SHP77 treated with DMSO at 0.1 percent for 48 hours (cell line): Measurements from ENCODE around the gene MRPL36.
"Not testable (repeated sequence)": the region's sequence is repeated elsewhere in the genome, so short reads cannot be mapped to it uniquely, and the experiment has no call there.

Source experiments
- DNase-seq: peaks from one replicate; lab custom pipeline; 2025; lab: John Stamatoyannopoulos, UW

The MRPL36 gene

GRCh38 chr5:1832511-1833250, 33.0 kb upstream of the MRPL36 start:
- no peak for DNase-seq

- no peak for DNase-seq
Measured at GRCh38 chr5:1831677-1832313, 32.2 kb upstream of the MRPL36 start.

GRCh38 chr5:1831257-1831656, 31.6 kb upstream of the MRPL36 start:
- no peak for DNase-seq

- no peak for DNase-seq
Measured at GRCh38 chr5:1830571-1831228, 31.1 kb upstream of the MRPL36 start.

DNA sequence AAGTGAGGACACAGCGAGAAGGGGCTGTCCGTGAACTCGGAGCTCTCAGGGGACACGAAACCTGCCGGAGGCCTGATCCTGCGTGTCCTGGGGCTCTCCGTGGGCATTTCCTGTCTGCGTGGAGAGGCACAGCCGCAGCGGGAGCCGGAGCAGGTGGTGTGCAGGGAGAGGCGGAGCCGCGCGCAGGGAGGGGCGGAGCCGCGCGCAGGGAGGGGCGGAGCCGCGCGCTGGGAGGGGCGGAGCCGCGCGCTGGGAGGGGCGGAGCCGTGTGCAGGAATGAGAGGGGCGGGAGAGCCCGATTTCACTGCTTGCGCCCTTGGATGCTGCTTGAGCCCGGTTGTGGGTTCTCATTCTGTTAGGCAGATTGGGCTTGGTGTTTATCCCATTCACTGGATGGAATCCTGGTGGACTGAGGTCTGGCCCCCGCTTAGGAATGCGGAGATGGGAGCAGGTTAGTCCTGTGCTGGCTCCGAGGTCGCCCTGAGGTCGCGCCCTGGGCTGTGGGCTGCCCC, 28.3 kb upstream of the MRPL36 start:
- no peak for DNase-seq

- DNase-seq, result no peak
Measured at GRCh38 chr5:1827025-1827885, 27.6 kb upstream of the MRPL36 start.

DNA sequence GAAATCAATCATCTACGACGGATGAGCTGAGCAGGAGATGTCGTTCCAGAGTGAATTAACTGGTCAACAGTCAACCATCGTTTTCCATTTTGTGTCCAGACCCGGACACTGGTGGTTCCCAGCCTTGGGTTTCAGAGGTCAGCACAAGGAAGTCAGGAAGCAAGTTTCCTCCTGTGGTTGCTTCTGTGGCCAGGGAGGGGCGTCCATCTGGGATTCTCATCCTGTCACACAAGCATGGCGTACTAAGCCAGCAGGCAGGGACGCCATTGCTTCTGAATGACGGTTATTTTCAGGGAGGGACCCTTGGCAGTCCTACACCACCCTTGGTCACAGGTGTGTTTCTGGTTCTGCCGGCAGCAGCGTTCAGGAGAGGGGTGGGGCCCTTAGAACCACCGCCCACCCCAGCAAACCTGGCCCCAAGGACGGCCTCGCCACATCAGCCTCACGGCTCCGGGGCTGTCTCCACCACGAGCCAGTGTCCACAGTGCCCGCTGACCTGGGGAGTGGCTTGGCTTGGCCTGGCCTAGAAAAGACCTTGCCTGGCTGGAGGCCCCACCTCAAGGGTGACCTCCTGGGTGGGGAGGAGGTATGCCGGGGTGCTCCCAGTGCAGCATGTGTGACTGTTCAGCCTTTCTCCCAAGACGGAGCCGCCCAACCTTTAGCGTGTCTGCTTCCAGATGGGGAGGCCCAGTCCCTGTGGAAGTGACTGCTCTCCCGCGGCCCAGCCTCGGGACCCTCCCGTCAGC, 26.8 kb upstream of the MRPL36 start:
- DNase-seq, result no peak

GRCh38 chr5:1824903-1825841, 25.5 kb upstream of the MRPL36 start:
- no peak for DNase-seq

GRCh38 chr5:1824109-1824821, 24.6 kb upstream of the MRPL36 start:
- DNase-seq, result no peak

DNA sequence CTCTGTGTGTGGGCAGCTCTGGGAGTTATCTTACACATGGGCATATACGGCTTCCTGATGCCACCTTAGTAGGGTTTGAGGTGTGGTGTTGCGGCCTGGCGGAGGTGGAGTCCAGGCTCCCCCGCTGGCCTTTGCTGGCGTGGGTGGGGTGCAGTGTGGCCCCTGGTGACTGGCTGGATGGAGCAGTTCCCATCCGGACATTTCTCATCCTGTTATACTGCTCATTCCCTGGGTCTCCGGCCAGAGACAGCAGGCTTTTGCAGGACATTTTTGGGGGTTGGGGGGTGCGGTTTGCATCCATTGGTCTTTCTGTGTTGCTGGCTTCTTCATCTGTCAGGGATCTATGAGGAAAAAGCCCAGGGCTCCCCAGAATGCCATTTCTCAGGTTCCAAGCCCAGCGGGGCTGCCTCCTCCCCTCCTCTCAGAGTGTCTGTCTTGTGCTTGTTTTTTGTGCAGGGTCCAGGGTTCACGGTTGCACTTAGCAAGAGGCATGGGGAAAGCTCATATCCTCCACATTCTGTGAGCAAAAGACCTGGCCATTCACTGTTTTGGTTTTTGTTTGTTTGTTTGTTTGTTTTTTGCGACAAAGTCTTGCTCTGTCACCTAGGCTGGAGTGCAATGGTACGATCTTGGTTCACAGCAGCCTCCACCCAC, 23.9 kb upstream of the MRPL36 start:
- DNase-seq, result no peak

GRCh38 chr5:1821862-1822261, 22.2 kb upstream of the MRPL36 start:
- DNase-seq, result no peak

DNA sequence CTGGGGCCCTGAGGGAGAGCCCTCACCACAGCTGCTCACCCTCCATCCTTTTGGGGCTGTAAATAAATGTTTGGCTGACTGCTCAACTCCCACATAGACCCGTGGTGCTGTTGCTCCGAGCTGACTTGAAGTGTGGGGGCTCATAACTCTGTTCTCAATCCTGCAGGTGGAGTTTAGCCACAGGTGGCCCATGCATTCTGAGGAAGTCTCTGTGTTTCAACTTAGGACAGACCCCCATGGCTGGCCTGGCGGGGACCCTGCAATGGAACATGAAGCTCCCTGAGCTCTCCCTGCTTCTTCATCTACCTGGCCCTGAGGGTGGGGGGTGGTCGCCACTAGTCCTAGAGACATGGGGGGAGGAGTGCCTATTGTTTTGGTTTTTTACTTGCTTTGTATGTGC, 21.3 kb upstream of the MRPL36 start:
- DNase-seq, result no peak

GRCh38 chr5:1820381-1820780, 20.7 kb upstream of the MRPL36 start:
- no peak for DNase-seq

- DNase-seq, result no peak
Measured at GRCh38 chr5:1819458-1819857, 19.8 kb upstream of the MRPL36 start.

- DNase-seq, result no peak
Measured at GRCh38 chr5:1818784-1819183, 19.1 kb upstream of the MRPL36 start.

DNA sequence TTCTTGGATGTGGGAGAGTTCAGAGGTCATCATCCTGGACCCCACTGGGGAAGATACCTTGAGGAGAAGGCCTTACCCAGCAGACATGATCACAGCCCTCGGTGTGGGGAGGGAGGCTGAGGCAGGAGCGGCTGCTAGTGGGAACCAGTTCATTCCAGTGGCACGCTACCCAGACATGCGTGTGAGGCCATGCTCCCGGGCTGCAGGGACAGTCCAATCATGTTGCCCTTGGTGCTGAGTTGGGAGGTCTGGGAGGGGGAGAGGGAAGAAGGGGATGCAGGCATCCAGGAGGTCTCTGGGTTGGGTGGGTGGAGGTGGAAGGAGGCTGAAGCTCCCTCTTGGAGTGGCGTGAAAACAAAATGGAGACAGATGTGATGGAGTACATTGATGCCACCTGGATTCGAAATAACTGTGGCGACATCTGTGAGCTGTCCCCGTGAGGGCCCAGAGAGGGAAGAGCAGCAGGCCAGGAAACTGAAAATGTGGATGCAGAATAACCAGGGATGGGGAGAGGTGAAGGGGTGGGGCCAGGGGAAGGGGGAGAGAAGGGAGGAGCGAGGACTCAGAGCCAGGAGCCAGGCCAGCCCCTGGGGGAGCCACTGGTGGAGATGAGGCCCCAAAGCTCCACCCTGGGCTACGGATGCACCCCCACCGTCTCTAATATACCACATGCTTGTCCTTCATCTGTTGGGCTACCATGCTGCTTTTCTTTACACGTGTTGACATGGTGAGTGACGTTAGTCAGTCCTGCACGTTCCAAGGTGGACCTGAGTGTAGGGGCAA, 17.8 kb upstream of the MRPL36 start:
- DNase-seq, result no peak

DNA sequence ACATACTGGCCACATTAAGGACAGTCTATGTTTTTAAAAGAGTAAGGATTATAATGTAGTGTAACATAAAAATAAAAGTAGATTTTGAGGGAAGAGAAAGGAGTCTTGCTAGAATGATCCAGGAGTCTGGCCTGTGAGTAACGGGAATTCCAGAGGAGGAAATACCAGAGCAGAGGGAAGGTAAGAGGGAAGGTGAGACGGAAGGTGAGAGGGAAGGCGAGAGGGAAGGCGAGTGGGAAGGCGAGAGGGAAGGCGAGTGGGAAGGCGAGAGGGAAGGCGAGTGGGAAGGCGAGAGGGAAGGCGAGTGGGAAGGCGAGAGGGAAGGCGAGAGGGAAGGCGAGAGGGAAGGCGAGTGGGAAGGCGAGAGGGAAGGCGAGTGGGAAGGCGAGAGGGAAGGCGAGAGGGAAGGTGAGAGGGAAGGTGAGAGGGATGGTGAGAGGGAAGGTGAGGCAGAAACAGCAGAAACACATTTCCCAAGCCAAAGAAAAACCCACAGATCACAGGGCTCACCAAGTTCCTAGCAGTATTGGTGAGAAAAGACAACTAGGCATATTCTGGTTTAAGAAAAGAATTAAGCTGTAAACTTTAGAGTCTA, 17.0 kb upstream of the MRPL36 start:
- not testable (repeated sequence) for DNase-seq

DNA sequence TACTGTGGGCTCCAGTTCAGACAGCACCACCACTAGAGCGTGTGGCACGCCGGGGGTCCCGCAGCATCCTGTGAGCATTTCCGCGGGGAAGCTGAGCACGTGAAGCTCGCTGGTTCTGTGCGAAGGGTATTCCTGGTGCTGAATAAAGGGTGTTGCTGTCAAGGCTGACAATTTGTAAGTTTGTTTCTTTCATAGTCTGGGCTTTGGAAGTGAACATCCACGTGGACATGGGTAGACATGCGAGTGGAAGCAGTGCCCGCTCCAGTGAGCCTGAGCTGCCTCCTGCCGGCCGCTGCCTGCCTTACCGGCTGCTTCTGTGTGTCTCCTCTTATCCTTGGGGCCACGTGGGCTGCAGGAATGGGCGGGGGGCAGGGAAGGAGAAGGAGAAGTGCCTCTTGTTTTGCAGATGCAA, 16.2 kb upstream of the MRPL36 start:
- no peak for DNase-seq
